Measurements from ENCODE around the gene ZSCAN31. TPM values are rescaled to one million over a fixed set of nuclear protein-coding genes. Genes with fewer than 3 reads are reported as not detected.

The ZSCAN31 gene
- total and polyA plus RNA-seq, 9 of the 15 experiments (the other 6 are each of a cell fraction or from before 2014, with no cell fraction given), result 3.9 to 12.1 (median 7.0) TPM

- TF ChIP-seq CUX1 (CRISPR knock-in tag; IDR thresholded peaks at IDR 0.05) (peak; percentile 39; the same call in 1 of the 2 replicates), HDAC1 (IDR thresholded peaks at IDR 0.05) (no peak), CSDE1 (IDR thresholded peaks at IDR 0.05) (0 out of 4 replicates have a peak, but pooled peaks of 1 of the 2 experiments have one; percentile 46), MEF2D (tag; conservative IDR thresholded peaks at IDR 0.05; ENCODE audit: low read depth) (no peak), SMARCE1 (IDR thresholded peaks at IDR 0.05) (no peak), RNF2 (IDR thresholded peaks at IDR 0.05) (no peak), MCM7 (IDR thresholded peaks at IDR 0.05) (no peak), ARID2 (IDR thresholded peaks at IDR 0.05) (no peak), ZFP30 (CRISPR knock-in tag; IDR thresholded peaks at IDR 0.05; ENCODE audit: borderline replicate concordance) (no peak), POLR2H (tag; IDR thresholded peaks at IDR 0.05; ENCODE audit: low read depth) (0 out of 2 replicates have a peak, but pooled peaks have one; percentile 32), XRCC5 (IDR thresholded peaks at IDR 0.05; ENCODE audit: low read depth, low read length) (no peak), DEAF1 (CRISPR knock-in tag; IDR thresholded peaks at IDR 0.05) (no peak), ELK1 (CRISPR knock-in tag; IDR thresholded peaks at IDR 0.05) (no peak), NKRF (IDR thresholded peaks at IDR 0.05; ENCODE audit: borderline replicate concordance) (no peak)
These were observed 55.2 kb downstream of the ZSCAN31 start (continued) for GRCh38 chr6:28280595-28281287.

Measured in K562 (cell line).